ENCODE results near the gene OTOP3. TPM values are rescaled to one million over a fixed set of nuclear protein-coding genes. Genes with fewer than 3 reads are reported as not detected.

Gene OTOP3
- total RNA-seq, 1 donor from 2014 or later: 0.74 TPM

DNA sequence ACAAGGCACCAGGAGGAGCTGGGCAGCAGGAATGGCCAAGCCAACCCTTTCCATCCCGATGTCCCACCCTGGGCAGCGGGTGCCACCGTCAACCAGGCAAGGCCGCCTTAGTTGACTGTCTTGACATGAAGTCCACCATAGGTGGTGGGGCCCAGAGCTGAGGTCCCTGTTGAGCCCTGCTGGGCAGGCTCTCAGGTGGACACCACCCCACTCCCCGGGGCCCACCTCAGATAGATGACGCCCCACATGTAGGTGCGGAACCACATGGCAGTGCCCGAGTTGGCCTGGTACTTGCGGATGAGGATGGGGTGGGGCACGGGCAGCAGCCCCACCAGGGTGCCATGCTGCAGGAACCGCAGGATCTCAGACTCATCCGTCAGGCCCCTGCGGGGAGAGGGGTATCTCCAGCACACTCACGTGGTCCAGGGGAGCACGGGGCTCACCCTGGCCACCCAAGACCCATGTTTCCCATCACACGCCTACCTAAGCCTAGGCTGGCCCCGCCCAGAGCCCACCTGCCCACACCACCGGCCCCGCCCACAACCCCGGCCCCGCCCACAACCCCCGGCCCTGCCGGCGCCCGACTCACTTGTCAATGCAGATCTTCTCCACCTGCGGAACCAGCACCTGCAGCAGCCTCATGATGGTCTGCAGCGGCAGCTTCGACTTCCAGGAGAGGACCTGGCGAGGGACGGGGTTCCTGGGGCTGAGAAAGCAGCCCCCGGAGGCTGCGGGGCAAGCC lies 16.2 kb downstream of the OTOP3 start:
- no peak overlapping the region for H3K4me3 ChIP-seq
- no peak overlapping the region for H3K27ac ChIP-seq
- H3K36me3 ChIP-seq: no peaks in the 10 kb centered on the region
- no peaks in the 10 kb centered on the region for H3K27me3 ChIP-seq
- TF ChIP-seq POLR2A (IDR thresholded peaks at IDR 0.05) (no peak), POLR2AphosphoS5 (IDR thresholded peaks at IDR 0.05; ENCODE audit: insufficient read depth in 1 of 2, low read depth in 1 of 2) (no peak)
- TF ChIP-seq, protein P1, sequence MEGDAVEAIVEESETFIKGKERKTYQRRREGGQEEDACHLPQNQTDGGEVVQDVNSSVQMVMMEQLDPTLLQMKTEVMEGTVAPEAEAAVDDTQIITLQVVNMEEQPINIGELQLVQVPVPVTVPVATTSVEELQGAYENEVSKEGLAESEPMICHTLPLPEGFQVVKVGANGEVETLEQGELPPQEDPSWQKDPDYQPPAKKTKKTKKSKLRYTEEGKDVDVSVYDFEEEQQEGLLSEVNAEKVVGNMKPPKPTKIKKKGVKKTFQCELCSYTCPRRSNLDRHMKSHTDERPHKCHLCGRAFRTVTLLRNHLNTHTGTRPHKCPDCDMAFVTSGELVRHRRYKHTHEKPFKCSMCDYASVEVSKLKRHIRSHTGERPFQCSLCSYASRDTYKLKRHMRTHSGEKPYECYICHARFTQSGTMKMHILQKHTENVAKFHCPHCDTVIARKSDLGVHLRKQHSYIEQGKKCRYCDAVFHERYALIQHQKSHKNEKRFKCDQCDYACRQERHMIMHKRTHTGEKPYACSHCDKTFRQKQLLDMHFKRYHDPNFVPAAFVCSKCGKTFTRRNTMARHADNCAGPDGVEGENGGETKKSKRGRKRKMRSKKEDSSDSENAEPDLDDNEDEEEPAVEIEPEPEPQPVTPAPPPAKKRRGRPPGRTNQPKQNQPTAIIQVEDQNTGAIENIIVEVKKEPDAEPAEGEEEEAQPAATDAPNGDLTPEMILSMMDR (IDR thresholded peaks at IDR 0.05): no peak
- intact Hi-C loops (cut with DNase I): no loop called here
- no peaks in the 10 kb centered on the region for H3K9me3 ChIP-seq
- DNase-seq (ENCODE audit: extremely low spot score in 2 of 2): no peak
- H3K4me1 ChIP-seq: no peaks in the 10 kb centered on the region

DNA sequence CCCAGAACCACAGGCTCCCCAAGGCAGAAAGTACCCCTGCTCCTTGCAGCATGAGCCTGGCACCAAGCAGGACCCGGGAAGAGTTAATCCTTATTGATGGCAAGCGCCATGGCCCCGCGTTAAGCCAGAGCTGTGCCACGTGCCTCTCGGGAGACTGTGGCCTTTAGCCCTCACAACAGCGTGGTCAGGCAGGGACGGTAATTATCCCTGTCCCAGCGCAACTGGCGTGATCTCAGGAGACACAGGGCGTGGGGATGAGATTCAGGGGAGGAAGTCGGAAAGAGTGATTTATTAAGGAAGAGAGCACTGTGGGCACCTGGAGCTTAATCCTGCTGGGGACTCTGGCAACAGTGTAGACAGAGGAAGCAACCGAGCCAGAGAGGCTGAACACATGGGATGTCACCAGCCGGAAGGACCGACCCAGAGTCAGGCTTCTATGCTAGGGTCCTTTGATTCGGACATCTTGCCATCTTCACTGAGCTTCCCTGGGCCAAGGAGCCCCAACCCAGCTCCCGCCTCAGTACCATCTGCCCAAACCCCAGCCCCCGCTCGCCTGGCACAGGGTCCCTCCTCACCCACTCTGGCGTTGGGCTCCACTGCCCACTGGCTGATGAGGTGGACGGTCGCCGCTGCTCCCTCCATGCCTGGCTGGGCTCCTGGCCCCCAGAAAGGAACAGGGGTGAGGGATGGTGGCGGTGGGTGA lies 16.9 kb downstream of the OTOP3 start:
- Histone ChIP-seq H3K4me1 (no peaks in the 10 kb centered on the region), H3K27ac (no peak overlapping the region), H3K9me3 (no peaks in the 10 kb centered on the region), H3K36me3 (no peaks in the 10 kb centered on the region), H3K27me3 (no peaks in the 10 kb centered on the region), H3K4me3 (no peak overlapping the region)
- TF ChIP-seq POLR2A (IDR thresholded peaks at IDR 0.05): no peak
- TF ChIP-seq, protein P1 (IDR thresholded peaks at IDR 0.05): no peak
- no peak for TF ChIP-seq POLR2AphosphoS5 (IDR thresholded peaks at IDR 0.05; ENCODE audit: insufficient read depth in 1 of 2, low read depth in 1 of 2)
- DNase-seq (ENCODE audit: extremely low spot score in 2 of 2): no peak
- intact Hi-C loops (cut with DNase I): no loop called here

DNA sequence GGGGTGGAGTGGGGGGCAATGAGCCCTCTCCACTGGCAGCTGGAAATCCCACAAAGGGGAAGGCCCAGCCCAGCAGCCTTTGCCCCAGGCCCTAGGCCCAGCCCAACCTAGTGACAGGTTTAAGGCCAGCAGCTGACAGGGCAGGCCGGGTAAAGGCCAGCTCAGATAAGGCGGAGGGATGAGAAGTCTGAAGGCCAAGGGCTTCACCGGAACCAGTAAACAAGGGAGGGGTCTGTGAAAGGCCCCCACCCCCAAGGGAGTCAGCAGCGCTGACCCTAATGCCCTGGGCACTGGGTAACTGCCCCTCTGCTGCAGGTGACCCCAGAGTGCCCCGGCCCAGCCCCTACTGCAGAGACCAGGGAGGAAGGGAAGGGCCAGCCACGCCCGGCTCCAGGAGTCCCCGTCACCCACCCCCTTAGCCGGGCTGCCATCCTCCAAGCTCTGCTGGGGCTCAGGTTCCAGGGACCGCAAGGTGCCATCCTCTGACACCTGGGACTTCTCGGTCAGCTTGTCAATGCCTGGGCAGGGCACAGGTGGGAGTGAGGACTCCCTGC lies 17.5 kb downstream of the OTOP3 start:
- H3K27ac ChIP-seq: no peak overlapping the region
- no peaks in the 10 kb centered on the region for H3K36me3 ChIP-seq
- no peaks in the 10 kb centered on the region for H3K9me3 ChIP-seq
- no peaks in the 10 kb centered on the region for H3K4me1 ChIP-seq
- intact Hi-C loops (cut with DNase I): no loop called here
- DNase-seq (ENCODE audit: extremely low spot score in 2 of 2): no peak
- no peaks in the 10 kb centered on the region for H3K27me3 ChIP-seq
- no peak overlapping the region for H3K4me3 ChIP-seq
- TF ChIP-seq POLR2A (IDR thresholded peaks at IDR 0.05) (no peak), POLR2AphosphoS5 (IDR thresholded peaks at IDR 0.05; ENCODE audit: insufficient read depth in 1 of 2, low read depth in 1 of 2) (no peak)
- TF ChIP-seq, protein P1 (IDR thresholded peaks at IDR 0.05): no peak

DNA sequence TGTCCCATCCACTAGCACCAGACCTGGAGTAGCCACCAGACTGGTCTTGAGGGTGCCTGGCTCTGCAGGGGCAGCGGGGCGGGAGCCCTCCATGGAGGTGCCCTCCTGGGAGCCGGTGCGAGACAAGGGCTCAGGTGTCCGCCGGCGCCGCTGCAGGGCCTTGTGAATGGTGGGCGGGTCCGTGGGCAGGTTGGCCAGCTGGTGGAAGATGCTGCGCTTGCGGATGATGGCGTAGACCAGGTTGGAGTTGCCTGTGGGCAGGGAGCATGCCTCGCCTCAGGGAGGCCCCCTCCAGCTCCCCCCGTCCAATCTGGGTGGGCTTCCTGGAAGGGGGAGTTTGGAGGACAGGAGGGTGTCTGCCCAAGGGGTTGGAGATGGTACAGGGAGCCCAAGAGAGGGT lies 18.4 kb downstream of the OTOP3 start:
- no peaks in the 10 kb centered on the region for H3K9me3 ChIP-seq
- H3K4me1 ChIP-seq: no peaks in the 10 kb centered on the region
- H3K27me3 ChIP-seq: no peaks in the 10 kb centered on the region
- H3K4me3 ChIP-seq: no peak overlapping the region
- intact Hi-C loops (cut with DNase I): no loop called here
- H3K36me3 ChIP-seq: no peaks in the 10 kb centered on the region
- TF ChIP-seq POLR2A (IDR thresholded peaks at IDR 0.05): no peak
- TF ChIP-seq, protein P1 (IDR thresholded peaks at IDR 0.05): no peak
- TF ChIP-seq POLR2AphosphoS5 (IDR thresholded peaks at IDR 0.05; ENCODE audit: insufficient read depth in 1 of 2, low read depth in 1 of 2): no peak
- DNase-seq (ENCODE audit: extremely low spot score in 2 of 2): no peak
- H3K27ac ChIP-seq: no peak overlapping the region
